Superior temporal gyrus (tissue), 1 donor: ENCODE measurements around the gene DRAXIN.

ENCODE experiments used
- DNase-seq: peaks from one replicate; pipeline ENCODE4 v3.0.0-alpha.2; 2016; ENCODE audit errors: extremely low spot score

Gene DRAXIN

DNA sequence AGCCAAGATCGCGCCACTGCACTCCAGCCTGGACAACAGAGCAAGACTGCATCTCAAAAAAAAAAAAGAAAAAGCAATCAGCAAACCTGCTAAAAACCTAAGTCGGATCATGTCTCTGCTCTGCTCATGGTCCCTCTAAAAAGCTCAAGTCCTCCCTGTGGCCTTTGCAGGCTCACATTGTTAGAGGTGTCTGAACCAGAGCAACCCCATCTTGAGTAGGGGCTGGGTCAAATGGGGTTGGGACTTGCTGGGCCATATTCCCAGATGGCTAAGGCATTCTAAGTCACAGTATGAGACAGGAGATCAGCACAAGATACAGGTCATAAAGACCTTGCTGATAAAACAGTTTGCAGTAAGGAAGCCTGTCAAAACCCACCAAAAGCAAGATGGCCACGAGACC is 3.0 kb upstream of the DRAXIN start:
- DNase-seq, result no peak

DNA sequence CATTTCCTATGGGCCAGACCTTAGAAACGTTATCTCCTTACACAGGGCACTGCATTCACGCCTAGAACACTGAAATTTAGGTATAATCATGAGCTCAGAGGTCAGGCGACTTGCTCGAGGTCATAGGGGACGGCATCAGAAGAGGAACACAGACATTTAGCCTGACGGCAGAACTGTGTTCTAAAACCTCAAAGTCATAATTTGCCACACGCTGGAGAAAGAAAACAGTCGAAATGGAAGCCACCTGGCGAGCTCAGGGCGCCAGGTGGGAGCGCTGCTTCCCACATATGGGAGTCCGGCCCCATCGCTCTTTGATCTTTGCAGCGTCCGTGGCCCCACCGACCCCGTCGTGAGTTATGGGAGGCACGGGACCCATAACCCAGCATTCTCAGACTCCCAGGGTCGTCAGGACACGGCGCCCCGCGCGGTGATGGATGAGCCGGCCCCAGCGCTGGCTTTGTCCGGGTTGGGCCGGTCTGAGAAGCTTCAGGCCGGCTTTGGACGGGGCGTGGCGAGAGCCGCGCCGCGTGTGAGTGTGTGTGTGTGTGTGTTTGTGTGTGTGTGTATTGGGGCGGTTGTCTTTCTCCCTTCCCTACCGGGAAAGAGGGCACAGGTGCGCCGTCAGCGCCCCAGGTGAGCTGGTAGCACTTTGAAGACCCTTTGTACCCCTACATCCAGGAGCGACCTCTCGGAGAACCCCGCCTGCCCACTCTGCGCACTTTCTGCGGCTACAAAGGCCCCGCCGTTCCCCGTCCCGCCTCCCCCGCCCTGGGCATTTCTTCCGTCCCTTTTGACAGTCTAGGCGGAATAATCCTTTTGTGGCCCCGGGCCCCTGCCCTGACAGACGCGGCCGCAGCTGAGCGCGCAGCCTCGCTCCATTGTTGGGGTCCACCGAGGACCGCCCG is 861 bp upstream of the DRAXIN start:
- DNase-seq, result no peak

DNA sequence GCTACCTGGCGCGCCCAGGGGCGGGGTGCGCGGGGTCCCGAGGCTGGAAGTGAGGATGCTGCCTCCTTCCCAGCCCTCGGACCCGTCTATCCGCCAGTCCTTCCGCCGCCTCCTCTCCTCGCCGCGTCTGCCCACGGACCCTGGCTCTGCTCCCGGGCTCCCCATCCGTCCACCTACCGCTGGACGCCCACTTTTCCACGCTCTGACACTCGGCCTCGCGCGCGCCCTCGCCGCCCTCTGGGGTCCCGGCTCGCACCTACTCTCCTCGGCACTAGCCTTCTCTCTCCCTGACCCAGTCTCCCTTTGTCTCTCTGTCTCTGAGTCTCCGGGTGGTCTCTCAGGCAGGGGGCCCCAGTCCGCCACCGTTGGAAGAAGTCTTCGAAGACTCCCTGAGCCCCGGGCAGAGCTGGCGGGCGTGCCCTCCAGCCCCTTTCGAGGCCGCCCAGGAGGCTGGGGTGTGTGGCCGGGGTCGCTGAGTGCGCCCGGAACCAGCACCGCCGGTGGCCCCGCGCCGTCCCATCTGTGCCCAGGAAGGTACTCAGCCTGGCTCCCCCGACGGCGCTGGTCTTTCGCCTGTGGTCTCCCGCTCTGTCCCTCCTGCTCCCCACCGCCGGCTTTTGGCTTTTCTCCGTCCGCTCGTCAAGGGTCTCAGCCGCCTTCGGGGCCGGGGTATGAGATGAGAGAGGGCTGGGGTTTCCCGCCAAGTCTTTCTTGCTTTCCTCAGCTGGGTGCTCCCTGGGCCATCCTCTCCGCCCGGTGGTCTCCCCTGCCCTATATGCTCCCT is 610 bp downstream of the DRAXIN start:
- no peak for DNase-seq

DNA sequence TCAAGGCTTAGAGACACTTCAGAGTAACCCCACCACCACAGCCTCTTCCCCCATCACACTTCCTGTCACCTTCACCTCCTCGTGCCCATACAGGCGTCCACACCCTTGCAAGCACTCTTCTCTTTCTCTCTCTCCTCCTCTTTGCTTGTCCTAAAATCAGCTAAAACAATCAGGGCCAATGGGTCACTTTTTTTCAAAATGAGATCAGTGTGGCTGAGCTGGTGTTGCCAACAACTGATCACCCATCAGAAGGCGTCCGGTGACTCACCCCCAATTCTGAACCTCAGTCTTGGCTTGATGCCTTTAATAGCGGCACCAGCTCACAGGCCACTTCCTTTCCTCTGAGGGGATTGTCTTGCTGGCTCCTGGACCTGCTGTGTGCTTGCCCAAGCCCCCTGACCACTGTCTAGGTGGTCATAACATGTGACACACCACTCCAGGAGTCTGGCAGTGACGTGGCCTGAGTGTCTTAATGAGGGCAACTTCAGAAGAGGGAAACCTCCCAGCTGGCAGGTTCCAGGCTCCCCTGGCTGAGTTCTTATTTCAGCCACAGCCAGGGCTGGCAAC is 1.6 kb downstream of the DRAXIN start:
- no peak for DNase-seq

DNA sequence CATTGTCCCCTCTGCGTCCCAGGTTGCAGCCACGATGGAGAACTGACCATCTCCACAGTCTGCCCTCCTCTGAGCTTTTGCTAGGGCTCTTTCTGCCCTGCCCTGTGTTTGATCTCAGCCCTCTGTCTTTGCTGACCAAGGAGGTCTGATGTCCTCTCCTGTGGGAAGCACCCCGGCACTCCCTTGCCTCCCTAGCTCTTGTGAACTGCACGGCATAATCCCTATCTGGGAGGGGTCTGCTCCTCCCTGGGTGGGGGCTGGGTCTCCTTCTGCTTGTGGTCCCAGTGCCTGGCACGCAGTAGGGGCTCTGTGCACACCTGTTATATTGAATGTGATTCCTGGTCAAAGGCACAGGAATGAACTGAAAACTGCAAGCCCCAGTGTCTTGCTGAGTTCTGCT is 2.4 kb downstream of the DRAXIN start:
- DNase-seq, result no peak

DNA sequence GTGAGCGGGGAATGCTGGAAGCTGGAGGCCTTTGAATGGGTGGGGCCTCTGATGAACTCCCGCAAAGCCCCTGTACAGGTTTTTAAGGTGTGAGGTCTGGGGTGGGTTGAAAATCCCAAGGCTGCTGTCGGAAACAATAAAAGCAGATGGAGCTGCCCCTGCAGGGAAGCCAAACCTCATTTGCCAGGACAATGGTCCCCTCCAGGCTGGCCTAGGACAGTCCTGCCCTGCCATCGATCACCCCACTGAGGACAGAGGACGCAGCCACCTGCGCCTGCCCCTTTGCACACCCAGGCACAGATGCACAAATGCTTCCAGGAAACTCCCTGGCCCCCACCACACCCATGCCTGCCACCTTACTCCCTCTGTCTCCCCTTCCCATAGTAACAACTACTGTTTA is 4.4 kb downstream of the DRAXIN start:
- no peak for DNase-seq

DNA sequence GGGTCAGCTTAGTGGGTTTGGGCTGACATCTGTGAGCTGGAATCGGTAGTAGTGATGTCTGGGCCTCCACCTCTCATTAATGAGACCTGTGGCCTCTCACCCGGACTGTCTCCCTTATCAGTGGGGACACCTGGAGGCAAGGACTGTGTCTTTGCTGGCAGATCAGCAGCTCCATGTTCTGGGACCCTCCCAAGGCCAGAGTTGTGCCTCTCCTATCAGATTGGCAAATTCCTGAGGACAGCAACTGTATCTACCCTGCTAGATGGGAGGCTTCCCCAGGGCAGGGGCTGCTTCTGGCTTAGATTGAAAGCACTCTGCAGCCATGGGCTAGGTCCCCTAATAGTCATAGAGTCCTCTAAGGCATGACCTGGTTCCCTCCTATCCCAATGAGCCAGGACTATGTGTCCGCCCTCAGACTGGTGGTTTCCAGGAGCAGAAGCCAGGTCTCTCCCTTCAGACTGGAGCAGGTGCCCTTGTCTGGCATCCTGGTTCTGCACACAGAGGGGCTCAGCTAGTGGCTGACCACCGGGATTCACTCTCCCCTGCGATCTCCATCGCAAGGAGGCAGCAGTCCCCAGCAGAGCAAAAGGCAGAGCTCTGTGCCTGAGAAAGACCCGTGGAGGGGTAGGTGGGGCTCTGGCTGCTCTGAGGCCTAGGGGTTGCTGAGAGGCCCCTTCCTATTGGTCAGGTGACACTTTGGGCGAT is 5.8 kb downstream of the DRAXIN start:
- DNase-seq, result no peak

DNA sequence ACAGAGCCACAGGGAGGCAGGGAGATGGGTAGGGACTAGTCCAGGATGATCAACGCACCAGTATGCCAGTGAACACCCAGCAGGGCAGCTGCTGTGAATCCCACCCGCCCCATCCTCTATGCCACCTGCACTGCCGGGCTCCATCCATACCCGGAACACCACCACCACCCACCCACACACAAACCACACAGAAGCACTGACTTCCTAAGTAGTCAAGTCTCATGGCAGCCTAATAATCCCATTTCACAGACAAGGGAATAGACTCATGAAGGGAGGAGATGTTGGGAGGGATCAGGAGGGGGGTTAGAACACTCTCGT is 6.3 kb downstream of the DRAXIN start:
- DNase-seq, result no peak

DNA sequence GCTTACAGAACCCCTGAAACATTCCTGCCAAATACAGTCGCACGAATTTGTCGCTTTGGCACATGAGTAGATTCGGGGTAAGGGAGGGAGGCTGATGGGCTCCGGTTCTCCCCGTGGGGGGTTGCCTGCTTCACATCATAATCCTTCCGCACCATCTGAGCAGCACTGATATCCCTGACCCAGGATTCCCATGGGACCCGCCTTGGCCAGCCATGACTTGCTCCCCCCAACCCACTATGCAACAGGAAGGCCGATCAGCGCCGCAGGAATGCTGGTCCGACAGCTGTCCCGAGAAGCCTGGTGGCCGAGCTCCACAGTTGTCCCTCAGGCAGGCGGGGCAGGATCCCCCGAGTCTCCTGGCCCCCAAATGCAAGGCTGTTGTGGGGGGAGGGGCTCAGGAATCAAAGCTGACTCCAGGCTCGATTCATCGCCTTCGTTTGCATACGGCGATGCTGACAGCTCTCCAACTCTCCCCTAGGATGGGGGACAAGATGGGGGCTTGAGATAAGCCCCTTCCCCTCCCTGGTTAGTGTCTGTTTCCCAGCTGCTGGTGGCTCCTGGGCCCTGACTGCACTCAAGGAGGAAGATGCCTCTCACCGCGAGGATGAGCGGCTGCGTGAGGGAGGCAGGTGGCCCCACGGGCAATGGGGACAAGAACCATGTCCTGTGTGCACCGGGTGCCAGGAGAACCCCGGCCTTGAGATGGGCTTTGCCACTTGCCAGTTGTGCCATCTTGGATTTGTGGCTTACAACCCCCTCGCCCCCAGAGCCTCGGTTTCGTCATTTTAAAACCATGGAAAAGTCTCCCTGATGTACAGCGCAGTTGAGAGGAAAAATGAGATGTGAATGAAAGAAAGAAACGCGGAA is 9.3 kb downstream of the DRAXIN start:
- no peak for DNase-seq

DNA sequence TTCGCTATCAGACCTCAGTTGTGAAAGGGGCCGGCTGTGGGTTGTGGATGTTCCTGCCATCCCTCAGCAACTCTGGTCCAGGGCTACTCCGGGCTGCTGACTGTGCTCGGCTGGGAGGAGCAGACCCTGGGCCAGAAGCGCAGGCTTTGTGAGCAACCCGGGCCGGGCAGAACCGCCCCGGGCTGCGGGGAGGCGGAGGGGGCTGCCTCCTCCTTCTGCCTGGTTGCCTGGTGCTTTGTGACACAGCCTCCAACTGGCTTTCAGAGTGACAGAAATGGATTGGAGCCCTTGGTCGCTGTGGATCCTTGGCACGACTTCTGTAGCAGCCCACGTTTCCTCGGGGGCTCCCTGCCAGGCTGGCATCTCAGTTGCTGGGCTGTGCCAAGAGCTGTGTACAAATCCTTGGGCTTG is 10.0 kb downstream of the DRAXIN start:
- DNase-seq, result peak; percentile 75

DNA sequence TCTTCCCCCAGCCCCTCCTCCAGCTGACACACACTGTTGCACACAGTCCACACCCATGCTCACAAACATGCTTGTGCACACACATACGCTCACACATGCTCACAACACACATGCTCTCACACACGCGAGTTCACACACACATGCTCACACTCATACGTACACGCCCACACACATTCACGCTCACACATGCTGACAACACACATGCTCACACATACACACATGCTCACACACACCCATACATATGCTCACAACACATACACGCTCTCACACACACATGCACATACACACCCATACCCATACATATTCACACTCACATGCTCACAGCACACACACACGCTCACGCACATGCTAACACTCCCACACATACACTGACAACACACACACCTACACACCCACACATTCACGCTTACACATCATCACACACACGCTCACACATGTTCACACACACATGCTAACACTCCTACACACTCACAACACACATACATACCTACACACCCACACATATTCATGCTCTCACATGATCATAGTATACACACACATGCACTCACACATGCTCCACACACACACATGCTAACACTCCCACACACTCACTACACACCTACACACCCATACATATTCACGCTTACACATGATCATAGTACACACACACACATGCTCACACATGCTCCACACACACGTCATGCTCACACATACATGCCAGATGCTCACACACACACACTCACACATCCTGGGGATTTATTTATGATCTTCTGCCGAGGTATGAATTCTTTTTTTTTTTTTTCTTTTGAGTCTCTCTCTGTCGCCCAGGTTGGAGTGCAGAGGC is 10.7 kb downstream of the DRAXIN start:
- no peak for DNase-seq

DNA sequence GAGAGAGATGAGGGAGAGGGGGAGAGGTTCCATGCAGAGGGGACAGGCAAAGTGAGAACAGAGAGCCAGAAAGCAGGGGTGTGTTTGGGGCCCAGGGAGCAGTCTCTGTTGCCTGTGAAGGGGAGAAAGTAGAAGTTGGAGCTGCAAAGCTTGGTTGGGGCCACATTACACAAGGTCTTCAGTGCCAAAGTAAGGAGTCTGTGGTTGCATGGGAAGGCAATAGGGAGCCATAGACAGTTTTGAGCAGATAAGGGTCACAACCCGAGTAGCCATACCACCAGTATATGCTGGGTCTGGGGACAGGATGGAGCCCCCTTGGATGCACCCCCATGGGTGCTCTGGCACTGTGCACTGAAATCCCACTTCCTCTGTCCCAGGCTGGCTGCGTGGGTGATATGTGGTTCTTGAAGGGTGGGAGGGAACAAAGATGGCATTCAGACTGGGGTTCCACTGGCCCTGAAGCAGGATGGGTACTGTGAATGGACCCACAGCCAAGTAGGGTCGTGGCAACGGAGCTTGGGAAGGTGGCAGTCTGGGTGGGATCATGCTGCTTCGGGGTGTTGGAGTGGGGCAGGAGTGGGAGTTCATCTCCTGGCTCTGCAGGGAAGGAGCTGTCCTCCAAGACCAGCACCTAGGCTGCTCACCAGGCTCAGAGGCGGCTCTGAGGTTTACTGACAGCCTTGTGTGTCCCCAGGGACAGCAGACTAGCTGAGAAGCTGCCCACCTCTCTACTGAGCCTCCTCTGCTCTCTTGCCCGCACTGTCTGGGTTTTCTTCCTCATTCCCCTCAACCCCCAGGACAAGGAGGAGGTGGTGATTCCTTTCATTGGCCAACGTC is 12.1 kb downstream of the DRAXIN start:
- no peak for DNase-seq

DNA sequence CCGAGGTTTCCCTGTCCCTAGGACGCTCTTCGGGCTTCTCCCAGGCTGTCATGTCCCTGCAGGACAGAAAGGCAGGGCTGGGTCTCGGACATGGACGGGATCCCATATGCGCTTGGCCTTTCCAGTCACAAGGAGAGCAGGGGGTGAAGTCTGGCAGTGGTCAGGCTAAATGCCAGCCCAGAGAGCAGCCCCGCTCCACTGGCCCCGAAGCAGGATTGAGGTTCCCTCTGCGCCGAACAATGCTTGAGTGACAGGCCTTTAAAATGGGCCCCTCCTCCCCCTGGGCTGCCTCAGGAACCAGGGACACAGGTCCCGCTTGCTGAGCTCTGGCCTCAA is 12.7 kb downstream of the DRAXIN start:
- no peak for DNase-seq

DNA sequence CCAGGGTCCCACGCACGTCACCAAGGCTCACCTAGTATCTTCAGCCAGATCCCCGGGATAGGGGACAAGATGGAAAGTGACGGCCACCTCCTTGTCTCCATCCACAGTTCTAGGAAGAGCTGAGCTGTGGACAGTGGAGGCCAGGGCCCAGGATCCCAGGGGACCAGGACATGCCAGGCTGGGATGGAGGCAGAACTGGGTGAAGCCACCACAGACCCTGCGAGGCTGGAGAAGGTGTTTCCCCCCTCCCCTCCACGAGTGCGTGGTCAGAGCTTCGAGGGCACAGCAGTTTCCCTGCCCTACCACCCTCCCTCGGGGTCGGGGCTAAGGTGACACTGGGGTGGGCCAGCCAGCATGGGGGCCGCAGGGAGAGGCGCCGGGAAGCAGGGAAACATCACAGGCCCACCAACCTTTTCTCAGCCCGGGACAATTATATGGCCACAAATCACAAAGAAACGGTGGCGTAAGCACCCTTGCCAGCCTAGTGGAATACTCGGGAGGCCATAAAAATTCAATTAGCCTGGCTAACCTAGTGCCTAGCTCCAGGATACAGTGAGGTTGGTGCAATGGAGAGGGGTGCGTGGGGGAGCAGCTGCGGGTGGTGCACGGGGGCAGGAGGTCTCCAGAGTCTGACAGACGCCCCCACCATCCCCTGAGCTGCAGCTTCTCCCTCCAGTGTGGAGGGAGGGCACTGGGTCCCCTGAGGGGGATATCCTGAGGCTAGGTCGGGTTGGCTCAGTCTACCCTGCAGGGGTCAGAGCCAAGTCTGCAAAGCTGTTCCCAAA is 13.4 kb downstream of the DRAXIN start:
- no peak for DNase-seq

DNA sequence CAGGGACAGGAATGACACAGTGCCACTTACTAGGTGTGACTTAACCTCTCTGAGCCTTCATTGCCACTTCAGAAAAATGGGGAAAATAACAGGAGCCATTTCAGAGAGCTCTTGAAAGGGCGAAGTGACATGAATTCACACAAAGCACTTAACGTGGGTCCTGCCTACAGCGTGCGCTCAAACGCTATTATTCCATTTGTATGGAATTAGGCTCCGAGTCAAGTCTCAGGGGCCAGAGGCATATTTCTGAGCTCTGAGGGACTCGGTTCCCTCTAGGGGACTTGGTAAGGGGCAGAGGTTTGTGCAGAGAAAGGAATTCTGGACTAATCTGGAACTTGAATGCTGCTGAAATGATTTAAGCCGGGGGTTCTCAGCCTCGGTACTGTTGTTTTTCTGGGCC is 14.1 kb downstream of the DRAXIN start:
- DNase-seq, result no peak

DNA sequence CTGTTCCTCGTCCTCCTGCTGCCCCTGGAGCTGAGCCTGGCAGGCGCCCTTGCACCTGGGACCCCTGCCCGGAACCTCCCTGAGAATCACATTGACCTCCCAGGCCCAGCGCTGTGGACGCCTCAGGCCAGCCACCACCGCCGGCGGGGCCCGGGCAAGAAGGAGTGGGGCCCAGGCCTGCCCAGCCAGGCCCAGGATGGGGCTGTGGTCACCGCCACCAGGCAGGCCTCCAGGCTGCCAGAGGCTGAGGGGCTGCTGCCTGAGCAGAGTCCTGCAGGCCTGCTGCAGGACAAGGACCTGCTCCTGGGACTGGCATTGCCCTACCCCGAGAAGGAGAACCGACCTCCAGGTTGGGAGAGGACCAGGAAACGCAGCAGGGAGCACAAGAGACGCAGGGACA is 14.8 kb downstream of the DRAXIN start:
- no peak for DNase-seq

DNA sequence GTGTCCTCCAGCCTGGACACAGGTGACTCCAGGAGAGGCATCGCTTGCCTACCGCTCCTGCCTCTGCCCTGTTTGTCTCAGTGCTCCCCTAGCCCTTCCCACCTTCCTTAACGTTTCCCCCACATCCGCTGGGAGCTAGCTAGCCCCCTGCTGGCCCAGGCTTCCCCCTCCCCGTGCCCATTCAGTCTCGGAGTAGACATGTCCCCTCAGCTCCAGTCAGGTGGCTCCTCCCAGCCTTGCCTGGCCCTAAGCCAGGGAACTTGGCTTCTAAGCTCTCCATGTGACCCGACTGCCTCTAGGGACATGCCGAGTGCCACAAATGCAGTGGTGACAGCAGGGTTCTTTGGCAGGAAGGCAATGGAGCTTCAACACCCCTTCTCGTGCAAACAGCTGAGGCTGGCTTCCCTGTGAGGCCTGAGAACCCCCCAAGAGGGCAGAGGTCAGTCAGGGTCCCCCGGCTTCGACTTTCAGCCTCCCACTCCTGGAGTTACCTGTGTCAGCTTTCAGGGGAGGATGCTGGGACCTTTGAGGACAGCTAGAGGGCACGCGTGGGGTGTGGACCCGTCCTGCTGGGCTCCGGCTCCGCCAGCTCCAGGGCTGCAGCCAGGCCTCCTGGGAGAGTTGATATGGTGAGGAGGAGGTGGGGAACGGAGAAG is 16.2 kb downstream of the DRAXIN start:
- DNase-seq, result no peak
